Peyer's patch (tissue), 4 donors: ENCODE results near the gene TRUB2.

Experiments
- POLR2A ChIP-seq, 2 donors: fragments of 450-650 bp; IDR thresholded peaks; one replicate each; pipeline ENCODE4 v1.5.1; 2017; ENCODE audit warnings: antibody characterized with exemption in 2 of 2, mild to moderate bottlenecking in 2 of 2, moderate library complexity in 2 of 2
- TF ChIP-seq, protein P1 (sequence below), 6 experiments: fragments of 450-650 bp in 4 of 6; fragments of 200-600 bp in 2 of 6; sonication (generic) in 1 of 6; IDR thresholded peaks; one replicate each; pipeline ENCODE4 v1.5.1; 2017 to 2019; ENCODE audit warnings: antibody characterized with exemption in 6 of 6, mild to moderate bottlenecking in 3 of 6, moderate library complexity in 1 of 6

DNA sequence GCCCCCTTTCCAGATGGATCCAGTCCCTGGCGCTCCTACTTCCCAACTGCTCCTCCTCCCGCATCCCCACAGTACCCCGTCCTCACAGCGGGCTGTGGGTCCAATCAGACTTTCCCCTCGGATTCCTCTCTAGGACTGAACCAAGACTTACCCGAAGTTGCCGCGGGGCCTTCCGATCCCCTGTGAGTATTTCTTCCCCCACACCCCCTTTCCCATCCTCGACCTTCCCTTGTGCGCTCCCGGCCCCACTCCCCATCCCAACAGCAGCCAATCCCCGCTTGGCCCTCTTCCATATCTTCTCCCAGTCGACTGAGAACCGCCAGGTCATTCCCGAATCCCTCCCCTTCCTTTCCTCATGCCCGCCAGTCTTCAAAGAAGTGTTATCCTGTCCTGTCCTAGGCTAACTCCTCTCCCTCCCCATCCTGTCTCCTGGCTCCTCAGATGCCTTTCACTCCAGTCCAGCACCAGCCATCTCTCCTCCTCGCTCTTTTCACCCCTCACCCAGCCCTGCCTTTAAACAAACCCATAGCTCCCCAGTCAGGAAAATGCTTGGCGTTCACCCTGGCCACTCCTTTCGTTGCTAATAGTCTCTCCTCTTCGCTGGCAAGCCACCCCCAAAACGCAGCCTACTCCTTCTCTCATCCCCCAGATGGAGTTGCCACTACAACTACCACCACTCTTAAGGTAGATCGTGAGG, 45.5 kb downstream of the TRUB2 start:
- TF ChIP-seq, protein P1, sequence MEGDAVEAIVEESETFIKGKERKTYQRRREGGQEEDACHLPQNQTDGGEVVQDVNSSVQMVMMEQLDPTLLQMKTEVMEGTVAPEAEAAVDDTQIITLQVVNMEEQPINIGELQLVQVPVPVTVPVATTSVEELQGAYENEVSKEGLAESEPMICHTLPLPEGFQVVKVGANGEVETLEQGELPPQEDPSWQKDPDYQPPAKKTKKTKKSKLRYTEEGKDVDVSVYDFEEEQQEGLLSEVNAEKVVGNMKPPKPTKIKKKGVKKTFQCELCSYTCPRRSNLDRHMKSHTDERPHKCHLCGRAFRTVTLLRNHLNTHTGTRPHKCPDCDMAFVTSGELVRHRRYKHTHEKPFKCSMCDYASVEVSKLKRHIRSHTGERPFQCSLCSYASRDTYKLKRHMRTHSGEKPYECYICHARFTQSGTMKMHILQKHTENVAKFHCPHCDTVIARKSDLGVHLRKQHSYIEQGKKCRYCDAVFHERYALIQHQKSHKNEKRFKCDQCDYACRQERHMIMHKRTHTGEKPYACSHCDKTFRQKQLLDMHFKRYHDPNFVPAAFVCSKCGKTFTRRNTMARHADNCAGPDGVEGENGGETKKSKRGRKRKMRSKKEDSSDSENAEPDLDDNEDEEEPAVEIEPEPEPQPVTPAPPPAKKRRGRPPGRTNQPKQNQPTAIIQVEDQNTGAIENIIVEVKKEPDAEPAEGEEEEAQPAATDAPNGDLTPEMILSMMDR (IDR thresholded peaks at IDR 0.05): no peak
- TF ChIP-seq POLR2A (IDR thresholded peaks at IDR 0.05): no peak
